Measurements from ENCODE around the gene CP. TPM values are rescaled to one million over a fixed set of nuclear protein-coding genes. Genes with fewer than 3 reads are reported as not detected.

CP gene
- total RNA-seq (100 to 1,000 TPM in 4 of 7 donors, 10 to 100 TPM in 3; 42.0 to 121 (median 101) TPM), polyA plus RNA-seq (10 to 100 TPM; 16.1 to 40.4 (median 25.2) TPM)
- long read RNA-seq, donor 1, partial matches to known transcripts: 12 of 12 reads
- long read RNA-seq, donor 1, other reads (novel, unspliced or antisense): 0 of 12 reads
- long read RNA-seq, donor 2: 0 reads

DNA sequence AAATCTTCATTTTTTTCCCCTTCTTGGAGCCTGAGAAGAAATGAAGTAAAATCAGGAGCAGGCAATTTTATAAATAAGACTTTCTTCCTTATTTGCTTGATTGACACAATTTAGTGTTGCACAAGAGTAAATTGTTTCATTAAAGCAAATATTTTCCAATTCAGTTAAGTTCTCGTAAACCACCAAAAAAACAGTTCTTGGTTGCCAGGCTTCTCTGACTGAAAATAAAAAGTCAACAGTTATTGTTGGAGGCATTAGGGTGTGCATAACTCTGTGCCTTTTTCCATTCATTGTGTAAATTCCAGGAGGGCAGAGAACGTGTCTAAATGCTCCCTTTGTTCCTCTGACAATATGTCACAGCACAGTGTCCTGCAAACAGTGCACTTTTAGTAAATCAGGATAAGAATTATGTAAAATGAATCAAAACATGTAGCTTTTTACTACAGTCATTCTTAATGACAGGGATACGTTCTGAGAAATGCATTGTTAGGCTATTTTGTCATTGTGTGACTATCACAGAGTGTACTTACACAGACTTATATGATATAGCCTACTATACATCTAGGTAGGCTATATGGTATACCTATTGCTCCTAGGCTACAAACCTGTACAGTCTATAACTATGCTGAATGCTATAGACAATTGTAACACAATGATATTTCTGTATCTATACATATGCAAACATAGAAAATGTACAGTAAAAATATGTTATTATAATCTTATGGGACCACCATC is at the start of gene CP:
TSS of gene CP (minus strand) at position 47 of the 735 bp plus-strand sequence. CDS start at position 10, 37 bp downstream.
- intact Hi-C loops (cut with DNase I; ENCODE audit: low total_unique reads): no loop called here
- Histone ChIP-seq H3K36me3 (no peaks in the 10 kb centered on the region), H3K27me3 (replicated peaks in 1 of 7) (no peaks in the 10 kb centered on the region), H3K27ac (peak within 1 kb of the TSS in 7 of 8 donors; percentile 9 to 56 (median 37)), H3K4me1 (peaks cover 0 to 32% (median 20%) of the 10 kb centered on the region in 6 donors), H3K4me3 (peak within 1 kb of the TSS in 6 of 8 donors; percentile 6 to 45 (median 12)), H3K9me3 (no peaks in the 10 kb centered on the region)
- TF ChIP-seq POLR2AphosphoS5 (IDR thresholded peaks at IDR 0.05): no peak
- TF ChIP-seq POLR2A (IDR thresholded peaks at IDR 0.05): no peak
- TF ChIP-seq, protein P1, sequence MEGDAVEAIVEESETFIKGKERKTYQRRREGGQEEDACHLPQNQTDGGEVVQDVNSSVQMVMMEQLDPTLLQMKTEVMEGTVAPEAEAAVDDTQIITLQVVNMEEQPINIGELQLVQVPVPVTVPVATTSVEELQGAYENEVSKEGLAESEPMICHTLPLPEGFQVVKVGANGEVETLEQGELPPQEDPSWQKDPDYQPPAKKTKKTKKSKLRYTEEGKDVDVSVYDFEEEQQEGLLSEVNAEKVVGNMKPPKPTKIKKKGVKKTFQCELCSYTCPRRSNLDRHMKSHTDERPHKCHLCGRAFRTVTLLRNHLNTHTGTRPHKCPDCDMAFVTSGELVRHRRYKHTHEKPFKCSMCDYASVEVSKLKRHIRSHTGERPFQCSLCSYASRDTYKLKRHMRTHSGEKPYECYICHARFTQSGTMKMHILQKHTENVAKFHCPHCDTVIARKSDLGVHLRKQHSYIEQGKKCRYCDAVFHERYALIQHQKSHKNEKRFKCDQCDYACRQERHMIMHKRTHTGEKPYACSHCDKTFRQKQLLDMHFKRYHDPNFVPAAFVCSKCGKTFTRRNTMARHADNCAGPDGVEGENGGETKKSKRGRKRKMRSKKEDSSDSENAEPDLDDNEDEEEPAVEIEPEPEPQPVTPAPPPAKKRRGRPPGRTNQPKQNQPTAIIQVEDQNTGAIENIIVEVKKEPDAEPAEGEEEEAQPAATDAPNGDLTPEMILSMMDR (IDR thresholded peaks at IDR 0.05 in 8 of 11, conservative IDR thresholded peaks at IDR 0.05 in 3 of 11): no peak
- DNase-seq: no peak
- 61 to 78% (median 65%) methylated on average over 3 of the region's 3 CpGs for WGBS, 5 donors

GRCh38 chr3:149270180-149270579 is 48.6 kb upstream of the CP start:
- no peak overlapping the region for H3K4me3 ChIP-seq
- TF ChIP-seq POLR2A (IDR thresholded peaks at IDR 0.05) (no peak), POLR2AphosphoS5 (IDR thresholded peaks at IDR 0.05) (no peak)
- TF ChIP-seq, protein P1 (IDR thresholded peaks at IDR 0.05 in 8 of 11, conservative IDR thresholded peaks at IDR 0.05 in 3 of 11): no peak
- WGBS, 5 donors: 70 to 85% (median 77%) methylated on average over 2 of the region's 2 CpGs
- H3K36me3 ChIP-seq: no peaks in the 10 kb centered on the region
- H3K4me1 ChIP-seq: peaks cover 0 to 4% (median 1%) of the 10 kb centered on the region in 6 donors
- H3K9me3 ChIP-seq: no peaks in the 10 kb centered on the region
- no peak overlapping the region for H3K27ac ChIP-seq
- DNase-seq: no peak
- intact Hi-C loops (cut with DNase I; ENCODE audit: low total_unique reads): no loop called here
- H3K27me3 ChIP-seq (replicated peaks in 1 of 7): no peaks in the 10 kb centered on the region

- no peaks in the 10 kb centered on the region for H3K9me3 ChIP-seq
- no peaks in the 10 kb centered on the region for H3K27me3 ChIP-seq (replicated peaks in 1 of 7)
- H3K36me3 ChIP-seq: no peaks in the 10 kb centered on the region
- H3K27ac ChIP-seq: no peak overlapping the region
- peaks cover 0 to 4% (median 1%) of the 10 kb centered on the region in 6 donors for H3K4me1 ChIP-seq
- 95 to 99% (median 96%) methylated on average over 7 of the region's 7 CpGs for WGBS, 5 donors
- DNase-seq: no peak
- H3K4me3 ChIP-seq: no peak overlapping the region
- TF ChIP-seq POLR2AphosphoS5 (IDR thresholded peaks at IDR 0.05) (no peak), POLR2A (IDR thresholded peaks at IDR 0.05) (no peak)
- TF ChIP-seq, protein P1 (IDR thresholded peaks at IDR 0.05 in 8 of 11, conservative IDR thresholded peaks at IDR 0.05 in 3 of 11): no peak
- intact Hi-C loops (cut with DNase I; ENCODE audit: low total_unique reads): no loop called here
Measured at GRCh38 chr3:149269687-149270086, 48.1 kb upstream of the CP start.

GRCh38 chr3:149267565-149267964 is 45.9 kb upstream of the CP start:
- 78 to 84% (median 82%) methylated on average over 6 of the region's 6 CpGs for WGBS, 5 donors

More at GRCh38 chr3:149267565-149267964, 45.9 kb upstream of the CP start:
- no peaks in the 10 kb centered on the region for H3K36me3 ChIP-seq
- H3K4me1 ChIP-seq: peaks cover 0 to 8% (median 0%) of the 10 kb centered on the region in 6 donors
- TF ChIP-seq, protein P1 (IDR thresholded peaks at IDR 0.05 in 8 of 11, conservative IDR thresholded peaks at IDR 0.05 in 3 of 11): no peak
- TF ChIP-seq POLR2A (IDR thresholded peaks at IDR 0.05) (no peak), POLR2AphosphoS5 (IDR thresholded peaks at IDR 0.05) (no peak)
- H3K27ac ChIP-seq: no peak overlapping the region
- H3K9me3 ChIP-seq: no peaks in the 10 kb centered on the region
- no peak for DNase-seq
- H3K4me3 ChIP-seq: no peak overlapping the region
- H3K27me3 ChIP-seq (replicated peaks in 1 of 7): no peaks in the 10 kb centered on the region
- intact Hi-C loops (cut with DNase I; ENCODE audit: low total_unique reads): no loop called here

Data from spleen (tissue), 13 donors.